GM12801 (cell line): ENCODE measurements around the gene LBX2.

Experiments used
- CTCF ChIP-seq: IDR thresholded peaks from one replicate; pipeline ENCODE4 v1.5.1; 2011; ENCODE audit warnings: control low read depth; ENCODE audit not compliant: insufficient read length; ENCODE audit errors: extremely low read depth

LBX2 gene

GRCh38 chr2:74458938-74459363, 40.5 kb downstream of the LBX2 start:
- TF ChIP-seq CTCF: no peak

DNA sequence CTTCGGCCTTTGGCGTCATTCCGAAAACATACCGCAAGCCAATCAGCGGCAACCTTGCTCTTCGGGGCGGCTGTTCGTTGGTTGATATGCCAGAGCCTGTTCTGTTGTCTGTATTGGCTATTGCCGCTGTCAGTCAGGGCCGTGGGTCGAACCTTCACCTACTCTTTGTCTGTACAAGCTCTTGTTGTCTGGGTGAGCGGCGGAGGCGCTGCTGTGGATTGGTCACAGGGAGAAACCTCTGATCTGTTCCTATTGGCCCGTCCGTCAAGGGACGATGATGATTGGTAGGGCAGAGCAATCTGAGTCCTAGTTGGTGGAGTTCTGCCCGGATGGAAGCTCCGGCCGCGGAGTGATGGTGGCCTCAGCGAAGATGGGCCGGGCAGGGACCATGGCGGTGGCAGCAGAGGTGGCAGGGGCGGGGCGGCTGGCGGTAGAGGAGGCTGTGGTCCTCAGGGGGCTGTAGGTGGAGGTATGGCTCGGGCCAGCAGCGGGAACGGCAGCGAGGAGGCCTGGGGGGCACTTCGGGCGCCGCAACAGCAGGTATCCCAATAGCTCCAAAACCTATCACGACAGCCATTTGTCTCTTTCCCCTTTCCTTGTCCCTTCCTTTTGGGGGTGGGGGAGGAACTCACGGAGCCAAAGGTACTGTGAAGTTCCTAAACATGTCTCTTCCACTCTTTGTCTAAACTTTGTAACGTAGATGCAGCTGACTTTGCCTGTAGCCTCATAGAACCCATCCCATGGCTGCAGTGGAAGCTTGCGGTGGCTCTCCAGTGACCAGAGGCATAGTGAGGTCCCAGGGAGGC, 41.1 kb downstream of the LBX2 start, which contains the start of gene WBP1:
Gene WBP1, plus strand, starts transcription at position 307 of the 806 bp plus-strand sequence. Its CDS starts 165 bp downstream, at position 472.
- no peak for TF ChIP-seq CTCF

DNA sequence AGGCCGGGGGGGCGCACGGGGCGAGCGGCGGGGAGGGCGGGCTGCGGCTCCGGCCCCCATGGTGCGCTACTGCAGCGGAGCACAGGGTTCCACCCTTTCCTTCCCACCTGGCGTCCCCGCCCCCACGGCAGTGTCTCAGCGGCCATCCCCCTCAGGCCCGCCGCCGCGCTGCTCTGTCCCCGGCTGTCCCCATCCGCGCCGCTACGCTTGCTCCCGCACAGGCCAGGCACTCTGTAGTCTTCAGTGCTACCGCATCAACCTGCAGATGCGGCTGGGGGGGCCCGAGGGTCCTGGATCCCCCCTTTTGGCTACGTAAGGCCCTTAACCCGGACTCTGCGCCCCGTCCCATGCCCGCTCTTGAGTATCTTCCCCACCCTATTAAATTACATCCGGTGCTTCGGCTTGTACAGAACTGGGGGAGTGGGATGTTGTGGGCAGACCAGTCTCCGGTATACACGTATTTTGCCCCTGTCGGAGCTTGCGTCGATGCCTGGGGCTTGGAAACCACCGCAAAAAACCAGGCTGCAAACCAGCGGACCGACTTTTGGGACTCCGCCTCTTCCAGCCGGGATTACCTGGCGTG, 41.8 kb downstream of the LBX2 start:
- no peak for TF ChIP-seq CTCF

- no peak for TF ChIP-seq CTCF
Observed at GRCh38 chr2:74457129-74457548, 42.3 kb downstream of the LBX2 start.

DNA sequence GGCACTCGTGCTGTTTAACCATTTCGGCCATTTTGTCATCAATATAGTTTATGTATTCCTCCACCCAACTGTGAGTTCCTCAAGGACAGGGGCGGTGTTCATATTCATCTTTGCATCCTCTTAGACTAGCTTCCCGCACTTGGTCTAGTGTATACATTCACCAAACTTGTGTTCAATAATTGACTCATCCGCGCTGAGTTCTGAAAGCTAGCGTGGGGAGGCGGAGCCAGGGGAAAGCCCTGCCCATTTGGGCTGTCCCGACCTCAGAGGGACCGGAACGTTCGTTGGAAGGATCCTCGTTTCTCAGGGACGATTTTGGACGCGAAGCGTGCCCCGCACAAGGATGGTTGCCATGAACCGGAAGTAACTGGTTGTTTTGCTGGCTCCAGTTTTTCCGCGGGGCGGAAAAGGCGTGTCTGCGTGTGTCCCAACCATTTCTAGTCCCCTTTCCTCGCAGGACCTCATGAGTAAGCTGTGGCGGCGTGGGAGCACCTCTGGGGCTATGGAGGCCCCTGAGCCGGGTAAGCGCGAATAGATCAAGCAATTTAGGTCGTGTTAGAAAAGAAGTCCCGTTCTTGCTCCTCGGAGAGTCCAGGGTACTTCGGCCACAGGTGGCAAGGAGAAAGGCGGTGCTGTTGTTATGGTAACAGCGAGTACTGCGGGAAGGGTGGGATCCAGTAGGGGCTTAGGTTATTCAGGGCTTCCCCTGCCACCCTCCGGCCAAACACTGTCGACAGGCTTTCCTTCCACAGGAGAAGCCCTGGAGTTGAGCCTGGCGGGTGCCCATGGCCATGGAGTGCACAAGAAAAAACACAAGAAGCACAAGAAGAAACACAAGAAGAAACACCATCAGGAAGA, 44.5 kb downstream of the LBX2 start, which contains the start of gene INO80B:
Gene INO80B, plus strand, starts transcription at position 434 of the 858 bp plus-strand sequence. Its CDS starts 30 bp downstream, at position 464.
- no peak for TF ChIP-seq CTCF

DNA sequence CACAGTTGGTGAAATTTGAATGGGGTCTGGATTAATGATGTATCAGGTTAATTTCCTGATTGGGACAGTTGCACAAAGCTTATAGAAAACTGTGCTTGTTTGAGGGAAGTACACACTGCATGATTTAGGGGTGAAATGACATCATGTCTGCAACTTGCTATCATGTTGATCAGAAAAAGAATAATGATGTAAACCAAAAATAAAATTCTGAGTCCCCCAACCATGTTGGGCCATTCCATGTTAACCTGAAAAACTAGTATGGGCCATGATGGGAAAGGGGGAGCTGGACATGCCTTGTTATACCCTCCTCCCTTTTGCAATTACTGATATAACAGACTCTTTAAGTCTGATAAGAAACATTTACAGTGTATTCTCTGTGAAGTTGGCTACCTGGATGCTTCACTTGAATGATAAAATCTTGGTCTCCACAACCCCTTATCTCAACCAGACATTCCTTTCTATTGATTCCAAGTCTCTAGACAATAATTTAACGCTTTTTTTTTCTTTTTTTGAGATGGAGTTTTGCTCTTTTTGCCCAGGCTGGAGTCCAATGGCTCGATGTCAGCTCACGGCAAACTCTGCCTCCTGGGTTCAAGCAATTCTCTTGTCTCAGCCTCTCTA, 48.7 kb downstream of the LBX2 start:
- no peak for TF ChIP-seq CTCF
